C4-2B (cell line): ENCODE measurements around the gene CLIP4.

Experiments
- CTCF ChIP-seq: fragments of 450-650 bp; conservative IDR thresholded peaks from 2 replicates; pipeline ENCODE4 v1.5.1; 2017; ENCODE audit warnings: mild to moderate bottlenecking
- ZFX ChIP-seq: fragments of 450-650 bp; IDR thresholded peaks from 2 replicates; pipeline ENCODE4 v1.6.1; 2017

- no peak for TF ChIP-seq CTCF
- no peak for TF ChIP-seq ZFX
Observed at GRCh38 chr2:29232041-29232440, 116.8 kb downstream of the CLIP4 start.
